Measurements from ENCODE around the gene ARVCF. TPM values are rescaled to one million over a fixed set of nuclear protein-coding genes. Genes with fewer than 3 reads are reported as not detected.

Gene ARVCF
- total RNA-seq, 1 donor from 2014 or later: 31.7 TPM

DNA sequence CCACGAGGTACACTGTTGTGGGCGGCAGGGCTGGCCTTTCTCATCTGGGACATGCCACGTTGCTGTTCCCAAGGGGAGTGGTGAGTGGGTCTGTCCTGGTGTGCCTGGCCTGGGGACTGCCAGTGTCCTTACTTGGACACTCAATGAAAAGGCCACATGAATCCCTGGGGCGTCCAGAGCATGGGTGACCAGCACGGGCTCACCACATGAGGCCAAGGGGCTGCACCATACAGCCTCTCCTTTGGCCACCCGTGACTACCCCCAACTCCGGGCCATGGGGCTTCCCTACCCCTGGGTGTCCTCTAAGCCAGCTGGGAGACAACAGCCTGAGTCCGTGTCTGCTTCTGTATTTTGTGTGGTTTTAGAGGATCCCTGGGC is 54.8 kb downstream of the ARVCF start:
- no peak for DNase-seq (ENCODE audit: low read depth)

DNA sequence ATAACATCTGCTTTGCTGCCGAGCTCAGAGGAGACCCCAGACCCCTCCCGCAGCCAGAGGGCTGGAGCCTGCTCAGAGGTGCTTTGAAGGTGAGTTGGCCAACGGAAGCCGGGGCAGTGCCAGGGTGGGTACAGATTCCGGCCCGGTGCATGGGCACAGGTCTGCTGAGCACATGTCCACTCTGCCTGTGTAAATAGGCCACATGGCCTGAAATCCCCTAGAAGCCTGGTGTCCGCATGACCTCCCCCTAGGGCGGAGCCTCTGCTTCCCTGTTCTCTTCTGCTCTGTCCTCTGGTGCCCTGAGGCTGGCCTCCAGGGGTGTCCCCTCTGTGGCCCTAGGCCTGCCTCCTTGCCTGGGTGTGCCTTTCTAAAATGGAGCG is 55.4 kb downstream of the ARVCF start:
- DNase-seq (ENCODE audit: low read depth): no peak

DNA sequence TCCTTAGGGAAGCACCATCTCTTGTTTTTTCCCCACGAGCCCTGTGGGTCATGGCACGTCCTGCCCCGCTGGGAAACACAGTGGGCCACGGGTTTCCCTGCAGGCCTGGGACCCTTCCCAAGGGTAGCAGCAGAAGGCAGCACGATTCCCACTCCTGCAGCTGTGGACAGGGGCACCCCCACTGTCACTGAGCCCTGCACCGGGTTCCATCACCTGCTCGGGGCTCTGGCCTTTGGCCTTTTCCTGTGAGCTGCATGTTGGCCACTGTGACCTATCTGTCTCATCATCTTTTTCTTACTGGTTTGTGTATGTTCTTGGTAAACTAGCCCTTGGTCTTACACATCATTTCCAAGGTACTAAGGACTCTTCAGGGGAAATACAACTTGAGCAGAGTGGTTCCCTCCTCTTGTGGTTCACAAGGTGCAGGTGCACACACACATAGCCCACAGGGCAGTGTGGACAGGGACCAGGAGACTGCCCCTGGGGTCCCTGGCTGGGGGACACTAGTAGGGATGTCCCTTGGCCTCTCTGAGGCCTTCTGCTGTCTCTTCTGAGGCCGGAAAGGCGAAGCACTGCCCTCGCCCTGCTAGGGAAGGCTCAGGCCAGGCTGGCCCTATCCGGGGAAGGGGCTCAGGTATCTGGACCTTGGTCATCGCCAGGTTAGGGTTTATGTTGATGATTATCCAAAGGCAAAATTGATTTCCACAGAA is 56.0 kb downstream of the ARVCF start:
- no peak for DNase-seq (ENCODE audit: low read depth)

DNA sequence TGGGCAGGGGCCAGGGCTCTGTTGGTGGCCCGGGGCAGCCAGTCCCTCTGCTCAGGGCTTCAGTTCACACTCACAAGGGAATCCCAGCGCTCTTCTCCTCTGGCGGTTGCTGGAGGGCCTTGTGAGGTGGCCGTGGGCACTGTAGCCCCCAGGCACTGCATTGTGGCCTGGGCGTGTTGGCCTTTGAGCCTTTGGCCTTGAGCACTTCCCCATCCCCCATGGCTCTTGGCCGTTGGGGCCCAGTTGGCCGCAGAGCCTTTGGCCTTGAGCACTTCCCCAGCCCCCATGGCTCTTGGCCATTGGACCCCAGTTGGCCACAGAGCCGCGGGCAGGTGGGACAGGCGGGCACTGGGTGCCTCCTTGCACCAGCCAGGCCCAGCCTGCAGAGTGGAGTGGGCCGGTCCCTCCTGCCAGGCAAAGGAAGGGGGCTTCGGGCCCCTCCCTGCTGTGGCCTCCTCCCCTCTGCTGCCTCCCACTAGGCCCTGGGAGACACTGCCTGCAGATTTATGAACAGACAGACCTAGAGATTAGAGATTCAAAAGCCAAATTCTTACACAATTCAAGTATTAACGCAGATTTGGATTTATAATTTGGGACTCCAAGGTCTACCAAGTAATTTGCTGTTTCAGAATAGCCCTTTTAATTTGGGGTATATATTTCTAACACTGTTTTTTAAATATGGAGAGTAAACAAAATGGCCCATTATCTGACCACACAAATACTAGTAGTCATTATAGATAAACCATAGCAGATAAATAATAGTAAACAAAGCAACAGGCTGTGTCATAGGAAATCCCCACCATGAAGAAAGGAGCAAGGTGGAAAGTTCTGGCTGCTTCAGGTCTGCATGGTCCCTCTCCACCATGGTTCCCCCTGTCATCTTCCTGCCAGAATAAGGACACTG is 56.8 kb downstream of the ARVCF start:
- DNase-seq (ENCODE audit: low read depth): no peak

DNA sequence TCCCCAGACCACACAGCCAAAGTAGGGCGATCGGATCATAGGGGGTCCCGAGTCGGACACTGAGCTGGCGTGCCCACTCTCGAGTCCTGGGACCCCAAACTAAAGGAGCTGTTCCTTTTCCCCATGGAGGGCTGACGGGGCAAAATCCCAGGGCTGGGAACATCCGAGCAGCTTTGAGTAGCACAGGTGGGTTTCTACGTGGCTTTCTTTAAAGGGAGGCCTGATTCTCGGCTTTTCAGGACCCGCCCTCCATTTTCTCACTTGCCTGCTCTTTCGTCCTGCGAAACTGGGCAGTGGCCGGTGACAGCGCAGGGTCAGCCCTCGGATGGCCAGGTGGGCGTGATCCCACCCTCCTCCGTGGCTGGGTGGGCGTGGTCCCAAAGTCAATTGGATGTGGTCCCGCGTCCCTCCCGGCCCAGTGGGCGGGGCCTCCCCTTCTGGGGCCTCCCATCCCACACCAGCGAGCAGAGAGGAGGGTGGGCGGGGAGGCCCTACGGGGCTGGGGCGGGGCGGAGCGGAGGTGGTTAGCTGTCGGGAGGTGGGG is 57.5 kb downstream of the ARVCF start:
- peak; percentile 69 for DNase-seq (ENCODE audit: low read depth)

DNA sequence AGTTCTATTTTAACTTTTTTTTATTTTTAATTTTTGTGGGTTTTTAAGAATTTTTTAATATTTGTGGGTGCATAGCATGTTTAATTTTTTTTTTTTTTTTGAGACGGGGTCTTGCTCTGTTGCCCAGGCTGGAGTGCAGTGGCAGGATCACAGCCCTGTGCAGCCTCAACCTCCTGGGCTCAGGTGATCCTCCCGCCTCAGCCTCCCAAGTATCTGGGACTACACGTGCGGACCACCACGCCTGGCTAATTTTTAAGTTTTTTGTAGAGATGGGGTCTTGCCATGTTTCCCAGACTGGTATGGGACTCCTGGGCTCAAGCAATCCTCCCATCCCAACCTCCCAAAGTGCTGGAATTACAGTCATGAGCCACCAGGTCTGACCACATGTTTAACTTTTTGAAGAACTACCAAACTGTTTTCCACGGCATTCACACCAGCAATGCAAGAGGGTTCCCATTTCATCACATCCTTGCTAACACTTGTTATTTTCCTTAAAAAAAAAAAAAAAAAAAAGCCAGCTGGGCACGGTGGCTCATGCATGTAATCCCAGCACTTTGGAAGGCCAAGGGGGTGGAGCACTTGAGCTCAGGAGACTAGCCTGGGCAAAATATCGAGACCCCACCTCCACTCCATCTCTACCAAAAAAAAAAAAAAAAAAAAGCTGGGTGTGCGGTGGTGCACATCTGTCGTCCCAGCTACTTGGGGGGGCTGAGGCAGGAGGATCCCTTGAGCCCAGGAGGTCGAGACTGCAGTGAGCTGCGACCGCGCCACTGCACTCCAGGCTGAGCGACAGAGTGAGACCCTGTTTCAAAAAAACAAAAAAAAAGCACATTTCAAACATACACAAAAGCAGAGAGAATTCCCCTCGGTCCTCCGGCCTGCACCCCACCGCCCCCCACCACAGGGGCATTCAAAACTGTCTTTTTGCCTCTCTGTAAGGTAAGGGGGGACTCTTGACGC is 58.3 kb downstream of the ARVCF start:
- DNase-seq (ENCODE audit: low read depth): peak; percentile 36

DNA sequence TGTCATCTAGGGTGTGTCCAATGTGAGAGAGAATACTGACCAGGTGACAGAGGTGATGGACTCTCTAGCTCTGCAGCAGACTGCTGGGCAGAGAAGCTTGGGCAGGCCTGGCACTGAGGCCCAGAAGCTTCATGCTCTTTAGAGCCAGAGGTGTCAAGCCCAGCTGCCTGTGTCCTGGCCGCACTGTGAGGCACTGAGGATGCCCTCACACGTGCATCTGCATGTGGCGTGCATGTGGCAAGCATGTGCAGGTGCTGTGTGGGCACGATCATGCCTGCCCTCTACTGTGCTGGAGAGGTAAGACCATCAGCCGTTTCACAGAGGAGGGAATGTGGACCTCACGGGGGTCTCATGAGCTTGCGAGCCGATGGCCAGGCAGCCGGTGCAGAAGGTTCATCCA is 59.2 kb downstream of the ARVCF start:
- DNase-seq (ENCODE audit: low read depth): no peak

DNA sequence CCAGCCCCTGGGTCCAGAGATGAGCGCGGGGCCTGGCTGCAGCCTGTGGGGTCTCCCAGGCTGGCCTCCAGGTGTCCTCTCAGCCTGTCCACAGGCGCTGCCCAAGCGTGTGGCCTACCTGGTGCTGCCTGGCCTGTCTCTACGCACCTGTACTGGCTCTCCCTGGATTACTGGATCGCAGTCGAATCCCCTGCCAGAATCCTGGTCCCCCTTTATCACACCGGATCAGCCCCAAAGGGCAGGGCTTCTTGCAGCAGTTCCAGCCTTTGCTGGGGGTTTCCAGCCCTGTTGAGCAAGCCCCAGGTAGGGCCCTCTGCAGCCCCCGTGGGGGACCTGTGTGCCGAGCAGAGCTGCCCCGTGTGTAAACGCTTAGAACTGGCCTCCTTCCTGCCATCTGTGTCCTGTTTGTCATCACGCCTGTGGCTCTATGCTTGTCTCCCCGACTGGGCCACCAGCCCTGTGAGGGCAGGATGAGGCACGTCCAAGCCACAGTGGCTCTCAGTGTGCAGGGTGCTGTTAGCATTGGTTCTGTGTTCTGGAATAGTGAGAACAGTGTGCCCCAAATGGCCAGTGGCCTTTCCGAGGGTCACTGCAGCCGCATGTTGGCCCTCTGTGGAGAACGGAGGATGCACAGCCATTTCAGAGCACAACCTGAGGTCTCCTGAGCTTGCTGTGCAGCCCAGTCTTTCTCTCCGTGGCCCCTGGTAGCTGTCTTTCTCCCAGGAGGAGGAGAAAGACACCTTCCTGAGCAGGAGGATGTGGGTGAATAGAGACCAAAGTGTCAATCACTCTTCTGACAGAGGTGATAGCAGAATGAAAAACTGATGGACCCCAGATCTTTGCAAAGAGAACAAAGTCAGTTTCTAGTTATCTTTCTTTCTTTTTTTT is 61.1 kb downstream of the ARVCF start:
- DNase-seq (ENCODE audit: low read depth): no peak

DNA sequence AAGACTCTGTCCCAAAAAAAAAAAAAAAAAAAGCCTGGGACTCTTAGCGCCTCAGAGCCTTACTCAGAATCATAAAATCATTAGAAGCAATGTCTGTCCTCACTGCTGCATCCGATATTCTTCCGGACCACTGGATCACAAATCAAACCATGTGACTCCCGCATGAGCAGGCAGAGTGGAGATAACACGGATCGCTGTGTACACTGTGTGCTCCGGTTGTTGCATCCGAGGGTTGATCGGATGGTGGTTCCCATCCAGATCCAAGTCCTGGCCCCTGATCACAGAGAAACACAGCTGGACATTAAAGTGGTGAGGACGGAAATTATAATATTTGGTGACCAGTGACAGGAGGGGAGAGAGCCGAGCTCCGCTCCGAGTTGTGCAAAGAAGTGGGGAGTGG is 65.3 kb downstream of the ARVCF start:
- DNase-seq (ENCODE audit: low read depth): no peak

DNA sequence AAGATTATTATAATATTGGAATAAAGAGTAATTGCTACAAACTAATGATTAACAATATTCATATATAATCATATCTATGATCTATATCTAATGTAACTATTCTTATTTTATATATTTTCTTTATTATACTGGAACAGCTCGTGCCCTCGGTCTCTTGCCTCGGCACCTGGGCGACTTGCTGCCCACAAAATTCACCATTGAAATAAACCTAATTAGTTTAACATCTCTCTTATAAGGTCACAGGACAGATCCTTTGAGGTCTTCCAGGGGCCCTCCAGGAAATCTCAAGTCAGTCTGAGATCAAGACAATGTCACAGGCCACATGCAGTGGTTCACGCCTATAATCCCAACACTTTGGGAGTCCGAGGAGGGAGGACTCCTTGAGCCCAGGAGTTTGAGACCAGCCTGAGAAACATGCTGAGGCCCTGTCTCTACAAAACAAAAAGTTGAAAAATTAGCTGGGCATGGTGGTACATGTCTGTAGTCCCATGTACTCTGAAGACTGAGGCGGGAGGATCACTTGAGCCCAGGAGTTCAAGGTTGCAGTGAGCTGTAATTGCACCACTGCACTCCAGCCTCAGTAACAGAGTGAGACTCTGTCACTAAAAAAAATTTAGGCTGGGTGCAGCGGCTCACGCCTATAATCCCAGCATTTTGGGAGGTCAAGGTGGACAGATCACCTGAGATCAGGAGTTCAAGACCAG is 68.4 kb downstream of the ARVCF start:
- DNase-seq (ENCODE audit: low read depth): no peak

DNA sequence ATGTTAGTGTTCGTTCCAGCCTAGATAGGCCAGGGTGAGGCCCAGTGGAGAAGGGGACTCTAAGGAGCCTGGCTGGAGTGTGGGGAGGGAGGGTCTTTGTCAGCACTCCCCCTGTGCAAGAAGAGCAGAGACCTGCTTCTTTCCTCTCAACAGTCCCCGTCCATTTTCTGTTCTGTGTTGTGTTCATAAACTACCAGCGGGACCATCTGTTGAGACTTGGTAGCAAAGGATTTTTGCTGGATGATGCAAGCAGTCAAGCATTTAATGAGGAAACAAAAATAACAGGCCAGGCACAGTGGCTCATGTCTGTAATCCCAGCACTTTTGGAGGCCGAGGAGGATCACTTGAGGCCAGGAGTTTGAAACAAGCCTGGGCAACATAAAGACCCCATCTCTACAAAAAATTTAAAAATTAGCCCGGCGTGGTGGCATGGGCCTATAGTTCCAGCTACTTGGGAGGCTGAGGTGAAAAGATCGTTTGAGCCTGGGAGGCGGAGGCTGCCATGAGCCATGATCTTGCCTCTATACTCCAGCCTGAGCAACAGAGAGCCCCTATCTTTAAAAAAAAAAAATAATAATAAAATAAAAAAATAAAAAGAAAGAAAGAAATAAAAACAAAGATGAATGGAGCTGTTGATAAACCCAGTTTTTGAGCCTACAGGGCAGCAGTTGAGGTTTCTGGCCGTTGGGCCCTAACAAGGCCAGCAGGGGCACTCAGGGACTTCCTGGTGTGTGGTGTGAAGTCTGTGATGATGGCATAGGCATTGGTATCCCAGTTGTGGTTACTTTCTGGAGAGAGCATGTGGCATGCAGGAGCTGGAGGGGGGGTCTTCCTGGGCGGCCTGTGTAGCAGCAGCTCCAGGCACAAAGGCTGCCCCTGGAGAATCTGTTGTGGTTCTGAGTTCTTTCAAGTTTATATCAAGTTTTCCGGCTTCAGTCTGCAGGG is 73.3 kb downstream of the ARVCF start:
- DNase-seq (ENCODE audit: low read depth): peak; percentile 76

DNA sequence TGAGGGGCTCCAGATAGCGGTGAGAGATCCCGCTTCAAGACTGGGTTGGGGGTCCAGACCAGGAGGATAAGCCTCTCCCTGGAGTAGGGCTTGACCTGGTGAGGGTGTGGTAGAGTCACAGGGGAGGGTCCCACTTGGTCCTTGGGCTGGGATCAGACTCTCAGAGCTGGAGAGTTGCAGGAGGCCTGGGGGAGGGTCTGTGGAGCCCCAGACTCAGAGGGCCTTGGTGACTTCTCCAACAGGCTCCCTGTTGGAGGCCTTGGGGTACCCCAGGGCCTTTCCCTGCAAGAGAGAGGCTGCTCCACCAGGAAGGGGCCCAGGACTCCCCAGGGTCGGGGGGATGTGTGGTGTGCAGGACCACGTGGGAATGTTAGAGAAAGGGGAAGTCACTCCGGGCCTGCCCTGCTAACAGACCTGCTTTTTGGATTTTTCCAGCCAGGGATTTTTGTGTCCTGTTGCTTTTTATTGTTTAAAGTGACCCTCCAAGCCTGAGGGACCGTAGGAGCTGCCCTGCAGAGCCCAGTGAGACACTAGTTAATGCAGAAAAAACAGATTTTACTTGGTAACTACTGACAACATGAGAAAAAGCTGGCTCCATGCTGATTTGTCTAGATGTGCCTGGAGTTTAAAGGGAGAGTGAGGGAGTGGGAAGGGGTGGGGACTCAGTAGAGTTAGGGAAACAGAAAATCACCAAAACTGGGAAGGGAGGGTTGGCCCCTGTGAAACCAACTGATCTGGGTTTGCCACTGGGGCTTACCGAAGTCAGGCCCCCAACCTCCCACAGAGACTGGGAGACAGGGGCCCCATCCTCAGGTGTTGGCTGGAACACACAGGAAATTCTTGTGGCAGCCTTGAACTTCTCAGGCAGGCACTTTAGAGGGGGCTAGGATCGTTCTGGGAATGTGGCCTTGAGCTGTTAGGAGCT is 74.2 kb downstream of the ARVCF start:
- peak; percentile 56 for DNase-seq (ENCODE audit: low read depth)

DNA sequence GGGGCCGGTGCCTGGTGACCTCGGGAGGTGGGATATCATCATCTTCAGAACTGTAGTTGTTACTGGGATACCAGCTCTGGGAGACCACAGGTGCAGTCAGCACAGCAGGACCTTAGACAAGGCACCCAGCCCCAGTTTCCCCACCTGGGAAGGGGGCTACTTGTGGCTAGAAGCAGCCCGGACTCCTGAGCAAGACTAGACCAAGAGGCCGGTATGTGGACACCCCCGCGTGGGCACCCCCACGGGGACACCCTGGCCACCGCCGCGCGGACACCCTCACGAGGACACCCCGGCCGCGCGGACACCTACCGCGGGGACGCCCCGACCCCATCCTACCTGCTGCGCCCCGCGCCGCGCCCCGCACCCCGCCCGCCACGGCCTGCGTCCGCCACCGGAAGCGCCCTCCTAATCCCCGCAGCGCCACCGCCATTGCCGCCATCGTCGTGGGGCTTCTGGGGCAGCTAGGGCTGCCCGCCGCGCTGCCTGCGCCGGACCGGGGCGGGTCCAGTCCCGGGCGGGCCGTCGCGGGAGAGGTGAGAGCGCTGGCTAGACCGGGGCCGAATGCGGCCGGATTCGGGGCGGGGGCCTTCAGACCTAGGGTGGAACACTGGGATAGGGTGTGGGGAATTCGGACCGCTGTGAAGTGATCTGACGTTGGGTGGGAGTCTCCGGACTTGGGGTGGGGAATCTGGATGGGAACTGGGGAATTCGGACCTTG is 75.1 kb downstream of the ARVCF start, which contains the start of the genes COMT and TXNRD2:
Gene COMT, plus strand, starts transcription at position 408 of the 718 bp plus-strand sequence. CDS start 20,755 bp downstream, outside the sequence.
Gene TXNRD2, minus strand, starts transcription at position 454 of the 718 bp plus-strand sequence. Its CDS starts 15 bp downstream, at position 439.
- peak; percentile 15 for DNase-seq (ENCODE audit: low read depth)

DNA sequence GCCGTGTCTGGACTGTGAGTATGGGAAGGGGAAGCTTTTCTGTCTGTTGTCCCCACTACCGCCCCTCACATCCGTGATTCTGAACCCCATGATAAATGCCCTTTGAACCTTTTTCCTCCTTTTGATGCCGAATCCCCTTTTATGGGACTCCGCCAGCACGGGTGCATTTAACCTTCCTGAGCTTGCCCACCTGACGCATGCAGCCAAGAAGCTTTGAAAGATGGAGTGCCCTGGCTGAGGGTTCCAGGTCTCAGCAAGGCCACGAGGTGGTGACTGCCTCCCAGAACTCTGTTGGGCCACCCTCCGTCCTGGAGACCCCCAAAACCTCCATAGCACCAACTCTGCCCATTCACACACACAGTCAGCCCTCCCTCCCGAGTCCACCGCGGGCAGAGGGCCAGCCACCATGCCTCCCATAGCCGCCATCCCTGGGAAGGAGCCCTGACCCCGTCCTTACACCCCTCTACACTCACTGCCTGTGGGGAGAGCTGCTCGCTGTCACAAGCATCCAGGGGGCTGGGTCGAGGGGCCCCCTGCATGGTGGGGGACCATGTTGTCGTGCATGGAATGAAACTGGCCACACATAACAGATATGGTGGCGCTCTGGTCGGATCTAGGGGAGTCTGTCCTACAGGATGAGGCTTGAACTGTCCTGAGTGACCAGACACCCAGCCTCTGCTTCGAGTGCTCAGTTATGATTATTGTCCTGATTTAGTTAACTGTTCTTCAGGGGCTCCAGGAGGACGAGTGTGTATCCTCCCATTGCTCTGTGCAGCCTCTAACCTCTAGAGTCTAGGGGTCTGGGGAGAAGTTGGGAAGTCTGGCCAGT is 75.9 kb downstream of the ARVCF start:
- DNase-seq (ENCODE audit: low read depth): no peak

DNA sequence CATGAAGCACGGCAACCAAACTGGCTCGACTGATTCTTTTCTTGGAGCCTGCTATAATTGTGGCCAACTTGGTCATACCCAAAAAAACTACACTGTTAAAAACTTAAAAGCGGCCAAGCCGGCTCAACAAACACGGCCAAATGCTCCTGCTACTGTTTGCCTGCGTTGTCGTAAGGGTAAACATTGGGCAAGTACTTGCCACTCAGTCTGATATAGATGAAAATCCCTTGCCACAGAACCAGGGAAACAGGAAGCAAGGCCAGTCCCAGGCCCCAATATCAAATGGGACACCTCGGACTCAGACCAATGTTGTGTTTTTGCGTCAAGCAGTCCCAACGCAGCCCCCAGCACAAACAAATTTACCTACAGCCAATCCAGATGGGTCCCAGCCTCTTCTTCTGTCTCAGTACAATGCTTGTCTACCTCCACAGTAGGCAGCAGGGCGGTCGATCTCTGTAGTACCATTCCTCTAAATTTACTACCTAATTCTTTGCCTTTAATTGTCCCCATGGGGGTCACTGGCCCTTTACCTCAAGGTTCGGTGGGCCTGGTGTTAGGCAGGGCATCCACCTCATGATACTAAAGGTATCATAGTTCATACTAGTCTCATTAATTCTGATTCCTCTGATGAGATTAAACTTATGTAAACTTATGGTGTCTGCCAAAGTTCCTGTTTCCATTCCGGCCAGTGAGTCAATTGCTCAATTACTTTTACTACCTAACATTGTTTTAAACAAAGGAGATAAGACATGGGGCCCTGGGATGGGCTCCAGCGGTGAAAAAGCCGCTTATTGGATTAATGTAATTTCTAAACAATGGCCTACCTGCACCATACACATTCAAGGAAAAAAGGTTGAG is 78.8 kb downstream of the ARVCF start:
- no peak for DNase-seq (ENCODE audit: low read depth)
